A549 (cell line): ENCODE measurements around the gene TRPC5OS.
A peak's percentile ranks its signal among the peaks of the same experiment; 100 is the strongest.

Experiments used
- MAFK ChIP-seq: fragments of 450-650 bp; IDR thresholded peaks from 2 replicates; pipeline ENCODE4 v1.6.1; 2014; ENCODE audit not compliant: partially characterized antibody
- POLR2A ChIP-seq: IDR thresholded peaks from 2 replicates; pipeline ENCODE4 v1.6.1; 2012; ENCODE audit warnings: mild to moderate bottlenecking, low read length
- TF ChIP-seq, protein P1 (sequence below): fragments of >200 bp; sonication (Bioruptor Twin); formaldehyde crosslinking; IDR thresholded peaks from 3 replicates; pipeline ENCODE4 v1.5.1; 2016

DNA sequence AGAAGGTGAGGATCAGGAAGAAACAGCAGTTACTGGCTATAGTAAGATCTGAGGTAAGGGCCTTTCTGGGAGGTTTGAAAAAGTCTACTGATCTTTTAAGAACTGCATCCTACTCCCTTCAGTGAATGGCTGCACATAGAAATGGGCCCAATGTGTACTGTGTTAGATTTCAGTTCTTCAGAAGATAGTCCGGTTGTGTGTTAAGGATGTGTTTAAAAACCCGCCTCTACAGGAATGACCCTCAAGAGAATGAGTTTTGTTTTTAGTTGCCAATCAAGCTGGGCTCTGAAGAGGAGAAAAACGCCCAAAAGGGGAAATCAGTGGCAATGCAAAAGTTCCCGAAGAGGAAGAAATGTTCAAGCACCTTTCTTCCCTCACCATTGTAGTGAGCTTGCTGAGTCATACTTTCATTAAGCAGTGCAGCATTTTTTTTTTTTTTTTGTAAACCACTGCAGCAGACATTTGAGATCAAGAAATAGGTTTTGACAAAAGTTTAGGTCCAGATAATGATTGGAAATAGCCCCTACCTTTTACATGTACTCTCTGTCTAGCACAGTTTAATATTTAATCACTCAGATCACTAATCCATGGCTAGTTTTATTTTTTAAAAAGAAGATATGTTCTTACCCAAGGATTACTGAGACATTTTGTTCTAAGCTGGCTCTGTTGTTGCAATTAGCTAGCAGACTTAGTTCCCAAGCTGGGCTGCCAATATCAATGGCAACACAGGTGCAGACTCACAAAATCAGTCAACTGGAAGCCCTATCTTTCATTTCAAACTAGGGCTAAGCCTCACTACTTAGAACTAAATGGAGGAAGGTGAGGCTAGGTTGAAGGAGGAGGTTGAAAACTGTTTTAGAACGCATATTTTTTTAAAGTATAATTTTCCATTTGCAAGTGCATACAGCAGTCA lies 7.0 kb upstream of the TRPC5OS start:
- peak; percentile 41 for TF ChIP-seq MAFK
- TF ChIP-seq, protein P1, sequence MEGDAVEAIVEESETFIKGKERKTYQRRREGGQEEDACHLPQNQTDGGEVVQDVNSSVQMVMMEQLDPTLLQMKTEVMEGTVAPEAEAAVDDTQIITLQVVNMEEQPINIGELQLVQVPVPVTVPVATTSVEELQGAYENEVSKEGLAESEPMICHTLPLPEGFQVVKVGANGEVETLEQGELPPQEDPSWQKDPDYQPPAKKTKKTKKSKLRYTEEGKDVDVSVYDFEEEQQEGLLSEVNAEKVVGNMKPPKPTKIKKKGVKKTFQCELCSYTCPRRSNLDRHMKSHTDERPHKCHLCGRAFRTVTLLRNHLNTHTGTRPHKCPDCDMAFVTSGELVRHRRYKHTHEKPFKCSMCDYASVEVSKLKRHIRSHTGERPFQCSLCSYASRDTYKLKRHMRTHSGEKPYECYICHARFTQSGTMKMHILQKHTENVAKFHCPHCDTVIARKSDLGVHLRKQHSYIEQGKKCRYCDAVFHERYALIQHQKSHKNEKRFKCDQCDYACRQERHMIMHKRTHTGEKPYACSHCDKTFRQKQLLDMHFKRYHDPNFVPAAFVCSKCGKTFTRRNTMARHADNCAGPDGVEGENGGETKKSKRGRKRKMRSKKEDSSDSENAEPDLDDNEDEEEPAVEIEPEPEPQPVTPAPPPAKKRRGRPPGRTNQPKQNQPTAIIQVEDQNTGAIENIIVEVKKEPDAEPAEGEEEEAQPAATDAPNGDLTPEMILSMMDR: no peak
- TF ChIP-seq POLR2A: no peak
